IMR-90 (cell line): Measurements from ENCODE around the gene ABHD17B.

Experiments
- CTCF ChIP-seq: conservative IDR thresholded peaks from 2 replicates; pipeline ENCODE4 v1.5.1; 2012; ENCODE audit warnings: mild to moderate bottlenecking, low read depth, low read length, improper control_type of control experiment
- MAZ ChIP-seq: IDR thresholded peaks from 2 replicates; pipeline ENCODE4 v1.6.1; 2012; ENCODE audit warnings: low read depth, mild to moderate bottlenecking, low read length, improper control_type of control experiment, moderate library complexity, borderline replicate concordance
- NFE2L2 ChIP-seq: fragments of 150-350 bp; IDR thresholded peaks from 2 replicates; pipeline ENCODE4 v1.6.1; 2016; ENCODE audit warnings: low read depth, mild to moderate bottlenecking, low read length
- POLR2A ChIP-seq: IDR thresholded peaks from 2 replicates; pipeline ENCODE4 v1.6.1; 2012; ENCODE audit warnings: mild to moderate bottlenecking, low read depth, low read length
- RCOR1 ChIP-seq: IDR thresholded peaks from 2 replicates; pipeline ENCODE4 v1.6.1; 2012; ENCODE audit warnings: mild to moderate bottlenecking, low read length, improper control_type of control experiment; ENCODE audit not compliant: insufficient replicate concordance
- RFX5 ChIP-seq: IDR thresholded peaks from 2 replicates; pipeline ENCODE4 v1.8.0; 2012; ENCODE audit warnings: low read depth, mild to moderate bottlenecking, low read length, moderate library complexity
- SMC3 ChIP-seq: fragments of 150-350 bp; IDR thresholded peaks from 2 replicates; pipeline ENCODE4 v1.6.1; 2016; ENCODE audit warnings: low read depth, mild to moderate bottlenecking, antibody characterized with exemption, low read length, moderate library complexity
- USF2 ChIP-seq: fragments of 150-350 bp; IDR thresholded peaks from 2 replicates; pipeline ENCODE4 v1.6.1; 2017; ENCODE audit warnings: mild to moderate bottlenecking, antibody characterized with exemption, low read length, low read depth

- no peak for TF ChIP-seq RFX5
- TF ChIP-seq POLR2A, result no peak
- TF ChIP-seq MAZ, result no peak
- no peak for TF ChIP-seq CTCF
- no peak for TF ChIP-seq USF2
- TF ChIP-seq RCOR1, result no peak
- TF ChIP-seq SMC3, result no peak
- no peak for TF ChIP-seq NFE2L2
These were observed 7.4 kb upstream of the ABHD17B start for GRCh38 chr9:71918419-71918818.
